ENCODE results near the gene PPOX. TPM values are rescaled to one million over a fixed set of nuclear protein-coding genes. Genes with fewer than 3 reads are reported as not detected.

PPOX gene
- total RNA-seq, 1 experiment from 2014 or later: 30.3 TPM

DNA sequence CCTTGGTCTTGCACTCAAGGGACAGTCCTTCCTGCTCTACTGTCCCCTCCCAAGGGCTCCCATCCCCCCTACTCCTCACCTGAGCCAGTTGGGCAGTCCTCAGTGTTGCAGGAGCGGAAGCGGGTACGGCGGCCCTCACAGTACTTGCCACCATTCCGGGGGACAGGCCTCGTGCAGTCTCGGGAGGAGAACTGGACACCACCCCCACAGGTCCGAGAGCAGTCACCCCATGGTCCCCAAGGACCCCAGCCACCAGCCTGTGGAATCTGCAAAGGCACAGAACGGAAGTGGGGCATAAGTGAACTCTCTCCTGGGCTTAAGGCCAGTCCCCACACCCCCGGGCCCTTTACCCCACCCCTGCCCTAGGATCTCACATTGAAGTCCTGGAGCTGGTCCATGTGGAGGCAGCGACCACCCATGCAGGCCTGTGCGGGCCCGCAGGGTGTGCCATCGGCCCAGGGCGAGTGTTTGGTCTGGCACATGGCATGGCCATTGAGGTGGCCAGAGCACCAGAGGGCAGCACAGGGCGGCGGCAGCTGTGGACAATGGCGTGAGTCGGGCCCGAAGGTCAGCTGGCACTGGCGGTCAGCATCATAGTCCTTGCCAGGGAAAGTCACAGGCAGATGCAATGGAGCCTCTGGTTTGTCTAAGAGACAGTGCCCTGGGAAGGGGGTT lies 27.5 kb downstream of the PPOX start:
- Mint-ChIP-seq H3K4me3 (ENCODE audit: unreplicated experiment) (no peak overlapping the region), H3K27ac (ENCODE audit: low read depth, unreplicated experiment) (peak overlapping the region; percentile 25), H3K27me3 (ENCODE audit: insufficient read depth, unreplicated experiment) (no peaks in the 10 kb centered on the region), H3K4me1 (ENCODE audit: insufficient read depth, unreplicated experiment) (peaks cover 24% of the 10 kb centered on the region), H3K36me3 (ENCODE audit: insufficient read depth, unreplicated experiment) (no peaks in the 10 kb centered on the region), H3K9me3 (ENCODE audit: unreplicated experiment) (no peaks in the 10 kb centered on the region)
- no peak for DNase-seq (ENCODE audit: unreplicated experiment)
- BruUV-seq (replicated peaks): no TSS peak
- intact Hi-C loops (cut with micrococcal nuclease): no loop called here
- POLR2A ChIA-PET: interaction anchor here (0.6 to 4.0 kb wide), 3 partner anchors 8 to 184 kb away, joined by 3 to 38 read pairs (median 7); partner anchors contain the start of genes NDUFS2 and TOMM40L
- TF ChIP-seq, protein P1, sequence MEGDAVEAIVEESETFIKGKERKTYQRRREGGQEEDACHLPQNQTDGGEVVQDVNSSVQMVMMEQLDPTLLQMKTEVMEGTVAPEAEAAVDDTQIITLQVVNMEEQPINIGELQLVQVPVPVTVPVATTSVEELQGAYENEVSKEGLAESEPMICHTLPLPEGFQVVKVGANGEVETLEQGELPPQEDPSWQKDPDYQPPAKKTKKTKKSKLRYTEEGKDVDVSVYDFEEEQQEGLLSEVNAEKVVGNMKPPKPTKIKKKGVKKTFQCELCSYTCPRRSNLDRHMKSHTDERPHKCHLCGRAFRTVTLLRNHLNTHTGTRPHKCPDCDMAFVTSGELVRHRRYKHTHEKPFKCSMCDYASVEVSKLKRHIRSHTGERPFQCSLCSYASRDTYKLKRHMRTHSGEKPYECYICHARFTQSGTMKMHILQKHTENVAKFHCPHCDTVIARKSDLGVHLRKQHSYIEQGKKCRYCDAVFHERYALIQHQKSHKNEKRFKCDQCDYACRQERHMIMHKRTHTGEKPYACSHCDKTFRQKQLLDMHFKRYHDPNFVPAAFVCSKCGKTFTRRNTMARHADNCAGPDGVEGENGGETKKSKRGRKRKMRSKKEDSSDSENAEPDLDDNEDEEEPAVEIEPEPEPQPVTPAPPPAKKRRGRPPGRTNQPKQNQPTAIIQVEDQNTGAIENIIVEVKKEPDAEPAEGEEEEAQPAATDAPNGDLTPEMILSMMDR (IDR thresholded peaks at IDR 0.05; ENCODE audit: unreplicated experiment): no peak
- CTCF ChIA-PET: interaction anchor here (0.5 to 5.6 kb wide), 22 partner anchors 10 to 1020 kb away, joined by 3 to 154 read pairs (median 8); partner anchors contain the start of genes APOA2, B4GALT3, FCER1G and NDUFS2

DNA sequence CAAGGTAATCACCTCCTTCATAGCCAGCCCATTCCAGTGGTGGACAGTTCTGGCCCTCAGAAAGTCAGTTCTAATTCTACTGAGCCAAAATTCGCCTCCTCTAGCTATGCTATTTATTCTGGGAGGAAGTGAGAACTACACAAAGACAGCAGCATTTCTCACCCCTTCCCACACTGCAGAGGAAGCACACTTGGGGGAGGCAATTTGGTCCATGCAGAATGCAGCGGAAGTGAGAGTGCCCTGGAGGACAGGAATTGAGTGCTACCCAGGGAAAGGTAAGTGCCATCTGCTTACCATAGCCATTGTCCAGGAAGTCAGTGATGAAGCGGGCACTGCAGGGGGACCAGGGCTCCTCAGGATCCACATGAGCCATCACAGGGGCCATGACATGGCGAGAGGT lies 28.9 kb downstream of the PPOX start:
- no peak for DNase-seq (ENCODE audit: unreplicated experiment)
- Mint-ChIP-seq H3K27ac (ENCODE audit: low read depth, unreplicated experiment) (no peak overlapping the region), H3K27me3 (ENCODE audit: insufficient read depth, unreplicated experiment) (no peaks in the 10 kb centered on the region), H3K4me1 (ENCODE audit: insufficient read depth, unreplicated experiment) (peaks cover 38% of the 10 kb centered on the region), H3K36me3 (ENCODE audit: insufficient read depth, unreplicated experiment) (no peaks in the 10 kb centered on the region), H3K4me3 (ENCODE audit: unreplicated experiment) (no peak overlapping the region), H3K9me3 (ENCODE audit: unreplicated experiment) (no peaks in the 10 kb centered on the region)
- intact Hi-C loops (cut with micrococcal nuclease): no loop called here
- CTCF ChIA-PET: interaction anchor here (1.4 to 5.6 kb wide), 6 partner anchors 9 to 96 kb away, joined by 12 to 154 read pairs (median 88); partner anchors contain the start of genes APOA2, NDUFS2, PPOX and TOMM40L
- TF ChIP-seq, protein P1 (IDR thresholded peaks at IDR 0.05; ENCODE audit: unreplicated experiment): no peak
- no TSS peak for BruUV-seq (replicated peaks)
- POLR2A ChIA-PET: interaction anchor here (0.8 kb wide), 1 partner anchor 43 kb away, joined by 4 read pairs; no protein-coding TSS in a partner anchor

DNA sequence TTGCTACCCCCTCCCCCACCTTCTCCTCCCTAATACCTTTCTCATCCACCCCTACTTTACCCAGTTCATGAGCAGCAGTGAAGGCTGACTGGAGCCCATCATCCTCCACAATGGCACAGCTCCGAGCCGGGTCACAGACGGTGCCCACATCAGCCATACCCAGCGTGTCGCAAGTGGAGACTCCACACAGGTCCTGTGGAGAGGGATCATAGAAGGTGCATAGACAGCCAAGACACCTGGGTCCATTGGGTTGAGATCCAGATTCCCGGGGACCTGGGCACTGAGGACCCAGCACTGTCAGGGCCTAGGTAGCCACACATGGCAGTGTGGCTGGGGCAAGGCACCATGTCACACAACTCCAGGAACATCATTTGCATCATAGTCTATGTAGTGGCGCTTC lies 29.9 kb downstream of the PPOX start:
- TF ChIP-seq, protein P1 (IDR thresholded peaks at IDR 0.05; ENCODE audit: unreplicated experiment): no peak
- POLR2A ChIA-PET: interaction anchor here (1.3 kb wide), 1 partner anchor 10 kb away, joined by 4 read pairs; no protein-coding TSS in a partner anchor
- H3K4me3 Mint-ChIP-seq (ENCODE audit: unreplicated experiment): no peak overlapping the region

More for the DNA sequence above, 29.9 kb downstream of the PPOX start:
- no TSS peak for BruUV-seq (replicated peaks)
- no peak overlapping the region for H3K27ac Mint-ChIP-seq (ENCODE audit: low read depth, unreplicated experiment)
- no peaks in the 10 kb centered on the region for H3K9me3 Mint-ChIP-seq (ENCODE audit: unreplicated experiment)
- H3K4me1 Mint-ChIP-seq (ENCODE audit: insufficient read depth, unreplicated experiment): peaks cover 47% of the 10 kb centered on the region
- no peaks in the 10 kb centered on the region for H3K36me3 Mint-ChIP-seq (ENCODE audit: insufficient read depth, unreplicated experiment)
- CTCF ChIA-PET: interaction anchor here (0.8 to 5.5 kb wide), 5 partner anchors 8 to 186 kb away, joined by 3 to 122 read pairs (median 23); partner anchors contain the start of genes NDUFS2 and TOMM40L
- intact Hi-C loops (cut with micrococcal nuclease): no loop called here
- DNase-seq (ENCODE audit: unreplicated experiment): no peak
- H3K27me3 Mint-ChIP-seq (ENCODE audit: insufficient read depth, unreplicated experiment): no peaks in the 10 kb centered on the region

Measured in MCF 10A (cell line).